HCT116 (cell line): Measurements from ENCODE around the gene ATG16L2. TPM values are rescaled to one million over a fixed set of nuclear protein-coding genes. Genes with fewer than 3 reads are reported as not detected.

Experiments used
- ATAC-seq: fragments of 200-7000 bp; cut with Tn5 transposase; 2 replicates; pipeline ENCODE4 v1.9.1; 2020; ENCODE audit warnings: mild to moderate bottlenecking, moderate library complexity
- BruUV-seq: library from RNA; stranded (reverse); fragments of 400-500 nt; replicated peaks from 2 replicates; lab custom pipeline; 2021; lab: Mats Ljungman, UMichigan
- CTCF ChIA-PET: fragments of 300-600 bp; sonication (Branson Sonifier 250); formaldehyde crosslinking; loops from one replicate; lab custom pipeline; 2021; ENCODE audit warnings: antibody characterized with exemption; lab: Charles Lee
- POLR2A ChIA-PET: fragments of 300-600, 350-600 bp; sonication (Branson Sonifier 250); formaldehyde crosslinking; loops from one replicate; lab custom pipeline; 2021; ENCODE audit warnings: antibody characterized with exemption; lab: Charles Lee
- RAD21 ChIA-PET, 2 experiments: fragments of 300-600 bp; sonication (Branson Sonifier 250); formaldehyde crosslinking; loops; one replicate each; lab custom pipeline; 2023; ENCODE audit warnings: low total read pairs in 2 of 2; ENCODE audit not compliant: uncharacterized antibody in 2 of 2, unreplicated experiment in 2 of 2, low non-redundant PET in 1 of 2; lab: Charles Lee
- DNase-seq: peaks from one replicate; pipeline ENCODE4 v3.0.0-alpha.2; 2010; ENCODE audit warnings: low read depth, low spot score
- H2AFZ ChIP-seq: fragments of 200-600 bp; shearing (Covaris generic), sonication (generic); 2 replicates; pipeline ENCODE4 v1.6.1; 2017; ENCODE audit warnings: low read depth, mixed run types, mixed read lengths, antibody characterized with exemption, low read length; ENCODE audit not compliant: poor library complexity, severe bottlenecking
- H3K27ac ChIP-seq: 2 replicates; pipeline ENCODE4 v1.5.1; 2012; ENCODE audit warnings: low read depth, low read length
- H3K27me3 ChIP-seq: fragments of 200-600 bp; sonication (generic); 2 replicates; pipeline ENCODE4 v1.6.1; 2016; ENCODE audit warnings: mixed run types, low read length, mixed read lengths; ENCODE audit not compliant: insufficient read depth
- H3K36me3 ChIP-seq, 2 experiments: fragments of 200-500 bp in 1 of 2; fragments of 200-600 bp in 1 of 2; sonication (Bioruptor generic) in 1 of 2; sonication (generic) in 1 of 2; 2 replicates each; pipeline versions ENCODE4 v1.5.1 to v1.6.1; 2014 to 2016; ENCODE audit warnings: low read length in 2 of 2, inconsistent platforms in 1 of 2, mixed read lengths in 1 of 2, mixed run types in 1 of 2; ENCODE audit not compliant: insufficient read depth in 2 of 2, control insufficient read depth in 1 of 2
- H3K4me1 ChIP-seq, 2 experiments: fragments of 200-600 bp in 1 of 2; sonication (generic) in 1 of 2; 2 replicates each; pipeline versions ENCODE4 v1.5.1 to v1.6.1; 2012 to 2017; ENCODE audit warnings: low read length in 2 of 2, inconsistent platforms in 1 of 2, mild to moderate bottlenecking in 1 of 2, mixed read lengths in 1 of 2, mixed run types in 1 of 2, moderate library complexity in 1 of 2; ENCODE audit not compliant: insufficient read depth in 2 of 2, control insufficient read depth in 1 of 2
- H3K4me2 ChIP-seq: fragments of 200-600 bp; sonication (generic); 2 replicates; pipeline ENCODE4 v1.6.1; 2017; ENCODE audit warnings: mixed run types, low read length, mixed read lengths
- H3K4me3 ChIP-seq, 2 experiments: fragments of 200-600 bp in 1 of 2; sonication (generic) in 1 of 2; replicated peaks in 1 of 2; 2 replicates each; pipeline ENCODE4 v1.5.1; 2011 to 2016; ENCODE audit warnings: low read length in 2 of 2, control low read depth in 1 of 2, low read depth in 1 of 2, mild to moderate bottlenecking in 1 of 2, mixed read lengths in 1 of 2, mixed run types in 1 of 2
- H3K79me2 ChIP-seq: fragments of 200-600 bp; sonication (generic); 2 replicates; pipeline ENCODE4 v1.6.1; 2017; ENCODE audit warnings: mild to moderate bottlenecking, mixed run types, low read length, moderate library complexity, mixed read lengths; ENCODE audit not compliant: insufficient read depth
- H3K9ac ChIP-seq: fragments of 200-600 bp; sonication (generic); 2 replicates; pipeline ENCODE4 v1.6.1; 2016; ENCODE audit warnings: low read length, mixed read lengths
- H3K9me2 ChIP-seq: fragments of 200-600 bp; sonication (generic), shearing (Covaris generic); 2 replicates; pipeline ENCODE4 v1.6.1; 2017; ENCODE audit warnings: mixed run types, mild to moderate bottlenecking, moderate library complexity; ENCODE audit not compliant: insufficient read depth
- H3K9me3 ChIP-seq, 2 experiments: fragments of 200-500 bp in 1 of 2; fragments of 200-600 bp in 1 of 2; sonication (Bioruptor generic) in 1 of 2; sonication (generic) in 1 of 2; 2 replicates each; pipeline ENCODE4 v1.6.1; 2014 to 2017; ENCODE audit warnings: low read length in 2 of 2, mixed read lengths in 2 of 2, inconsistent platforms in 1 of 2, low read depth in 1 of 2, mild to moderate bottlenecking in 1 of 2, mixed run types in 1 of 2, moderate library complexity in 1 of 2; ENCODE audit not compliant: control insufficient read depth in 1 of 2, insufficient read depth in 1 of 2
- H4K20me1 ChIP-seq: fragments of 200-600 bp; sonication (generic), shearing (Covaris generic); 2 replicates; pipeline ENCODE4 v1.6.1; 2017; ENCODE audit warnings: mixed run types, mild to moderate bottlenecking, moderate library complexity; ENCODE audit not compliant: insufficient read depth
- CBX3 ChIP-seq: IDR thresholded peaks from 2 replicates; pipeline ENCODE4 v1.6.1; 2012; ENCODE audit warnings: low read depth
- CEBPB ChIP-seq: IDR thresholded peaks from 2 replicates; pipeline ENCODE4 v1.6.1; 2012; ENCODE audit warnings: low read depth
- FOSL1 ChIP-seq: IDR thresholded peaks from 2 replicates; pipeline ENCODE4 v1.6.1; 2012; ENCODE audit warnings: low read depth
- RAD21 ChIP-seq: IDR thresholded peaks from 2 replicates; pipeline ENCODE4 v1.6.1; 2012; ENCODE audit warnings: low read depth, mild to moderate bottlenecking
- TCF7L2 ChIP-seq: IDR thresholded peaks from 2 replicates; pipeline ENCODE4 v1.7.0; 2011; ENCODE audit warnings: borderline replicate concordance, inconsistent platforms; ENCODE audit not compliant: insufficient read depth, insufficient read length; ENCODE audit errors: extremely low read depth
- intact Hi-C: fragments of 100-400 bp; cut with micrococcal nuclease; formaldehyde crosslinking; loops from 2 replicates; pipeline ENCODE4 v1.10.0; 2022
- total RNA-seq: library from RNA; stranded (reverse); gene quantifications from one replicate; pipeline ENCODE4 v1.2.1, GENCODE V29; 2021; ENCODE audit not compliant: unreplicated experiment
- TF ChIP-seq, protein P1 (sequence below): IDR thresholded peaks from 2 replicates; pipeline ENCODE4 v1.6.1; 2012
- TF ChIP-seq, protein P2 (sequence below), 3 experiments: fragments of 200-600 bp in 1 of 3; sonication (generic) in 1 of 3; IDR thresholded peaks in 2 of 3; conservative IDR thresholded peaks in 1 of 3; 2 replicates each; pipeline ENCODE4 v1.5.1; 2012 to 2017; ENCODE audit warnings: low read depth in 2 of 3, low read length in 2 of 3, antibody characterized with exemption in 1 of 3, borderline replicate concordance in 1 of 3, control low read depth in 1 of 3, mild to moderate bottlenecking in 1 of 3, mixed read lengths in 1 of 3, mixed run types in 1 of 3, moderate library complexity in 1 of 3; ENCODE audit not compliant: insufficient read depth in 1 of 3
- TF ChIP-seq, protein P3 (sequence below): IDR thresholded peaks from 2 replicates; pipeline ENCODE4 v1.6.1; 2012; ENCODE audit warnings: low read depth

The ATG16L2 gene
- total RNA-seq, 1 experiment from 2014 or later, result 15.2 TPM

DNA sequence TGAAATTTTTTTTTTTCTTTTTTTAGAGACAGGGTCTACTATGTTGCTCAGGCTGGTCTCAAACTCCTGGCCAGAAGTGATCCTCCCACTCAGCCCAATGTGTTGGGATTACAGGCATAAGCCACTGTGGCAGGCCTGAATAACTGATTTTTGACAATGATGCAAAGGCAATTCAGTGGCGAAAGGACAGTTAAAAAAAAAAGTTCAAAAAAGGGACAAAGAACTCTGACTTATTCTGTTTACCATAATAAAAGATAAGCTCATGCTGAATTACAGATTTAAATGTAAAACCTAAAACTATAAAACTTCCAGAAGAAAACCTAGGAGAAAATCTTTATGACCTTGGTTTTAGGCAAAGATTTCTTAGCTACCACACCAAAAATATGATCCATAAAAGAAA, 48.9 kb downstream of the ATG16L2 start:
- ChIA-PET POLR2A (interaction anchor here (0.7 kb wide), 1 partner anchor 11 kb away, joined by 3 read pairs; no protein-coding TSS in a partner anchor), RAD21 (no interaction called here), CTCF (no interaction called here)
- Histone ChIP-seq H3K4me2 (no peak overlapping the region), H3K9me2 (no peaks in the 10 kb centered on the region), H3K36me3 (no peaks in the 10 kb centered on the region), H3K4me1 (no peaks in the 10 kb centered on the region), H3K27ac (no peak overlapping the region), H3K79me2 (no peaks in the 10 kb centered on the region), H4K20me1 (no peaks in the 10 kb centered on the region), H2AFZ (no peak overlapping the region), H3K9me3 (no peaks in the 10 kb centered on the region), H3K27me3 (no peaks in the 10 kb centered on the region), H3K4me3 (no peak overlapping the region), H3K9ac (no peak overlapping the region)
- BruUV-seq, result no TSS peak
- intact Hi-C loops, result no loop called here
- ATAC-seq (no peak), DNase-seq (no peak)
- TF ChIP-seq RAD21 (no peak), CBX3 (no peak)
- TF ChIP-seq, protein P1, sequence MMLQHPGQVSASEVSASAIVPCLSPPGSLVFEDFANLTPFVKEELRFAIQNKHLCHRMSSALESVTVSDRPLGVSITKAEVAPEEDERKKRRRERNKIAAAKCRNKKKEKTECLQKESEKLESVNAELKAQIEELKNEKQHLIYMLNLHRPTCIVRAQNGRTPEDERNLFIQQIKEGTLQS, result no peak
- TF ChIP-seq, protein P2, sequence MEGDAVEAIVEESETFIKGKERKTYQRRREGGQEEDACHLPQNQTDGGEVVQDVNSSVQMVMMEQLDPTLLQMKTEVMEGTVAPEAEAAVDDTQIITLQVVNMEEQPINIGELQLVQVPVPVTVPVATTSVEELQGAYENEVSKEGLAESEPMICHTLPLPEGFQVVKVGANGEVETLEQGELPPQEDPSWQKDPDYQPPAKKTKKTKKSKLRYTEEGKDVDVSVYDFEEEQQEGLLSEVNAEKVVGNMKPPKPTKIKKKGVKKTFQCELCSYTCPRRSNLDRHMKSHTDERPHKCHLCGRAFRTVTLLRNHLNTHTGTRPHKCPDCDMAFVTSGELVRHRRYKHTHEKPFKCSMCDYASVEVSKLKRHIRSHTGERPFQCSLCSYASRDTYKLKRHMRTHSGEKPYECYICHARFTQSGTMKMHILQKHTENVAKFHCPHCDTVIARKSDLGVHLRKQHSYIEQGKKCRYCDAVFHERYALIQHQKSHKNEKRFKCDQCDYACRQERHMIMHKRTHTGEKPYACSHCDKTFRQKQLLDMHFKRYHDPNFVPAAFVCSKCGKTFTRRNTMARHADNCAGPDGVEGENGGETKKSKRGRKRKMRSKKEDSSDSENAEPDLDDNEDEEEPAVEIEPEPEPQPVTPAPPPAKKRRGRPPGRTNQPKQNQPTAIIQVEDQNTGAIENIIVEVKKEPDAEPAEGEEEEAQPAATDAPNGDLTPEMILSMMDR (IDR thresholded peaks at IDR 0.05 in 2 of 3, conservative IDR thresholded peaks at IDR 0.05 in 1 of 3; ENCODE audit: borderline replicate concordance in 1 of 3, insufficient read depth in 1 of 3, low read depth in 2 of 3, low read length in 2 of 3), result no peak

DNA sequence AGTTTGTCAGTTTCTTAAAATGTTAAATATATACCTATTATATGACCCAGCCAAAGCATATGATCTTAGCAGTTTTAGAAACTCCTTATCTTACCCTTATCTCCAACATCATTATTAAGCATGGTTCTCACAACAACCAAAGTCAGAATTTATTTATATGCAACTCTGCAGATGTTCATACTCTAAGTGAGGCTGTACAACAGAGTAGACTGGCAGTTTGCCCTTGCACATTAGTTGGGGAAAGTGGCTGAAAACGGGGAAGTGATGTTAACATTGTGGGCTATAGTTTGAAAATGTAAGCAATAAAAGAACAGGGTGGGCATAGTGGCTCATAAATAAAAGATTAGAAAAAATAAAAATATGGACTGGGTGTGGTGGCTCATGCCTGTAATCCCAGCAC, 49.7 kb downstream of the ATG16L2 start:
- intact Hi-C loops, result no loop called here
- ChIA-PET RAD21 (no interaction called here), POLR2A (no interaction called here), CTCF (no interaction called here)
- Histone ChIP-seq H3K9me2 (no peaks in the 10 kb centered on the region), H3K36me3 (no peaks in the 10 kb centered on the region), H3K4me3 (no peak overlapping the region), H4K20me1 (no peaks in the 10 kb centered on the region), H3K27ac (no peak overlapping the region), H3K9ac (no peak overlapping the region), H3K79me2 (no peaks in the 10 kb centered on the region), H3K4me2 (no peak overlapping the region), H3K27me3 (no peaks in the 10 kb centered on the region), H3K9me3 (no peaks in the 10 kb centered on the region), H3K4me1 (no peaks in the 10 kb centered on the region), H2AFZ (no peak overlapping the region)
- TF ChIP-seq, protein P2 (IDR thresholded peaks at IDR 0.05 in 2 of 3, conservative IDR thresholded peaks at IDR 0.05 in 1 of 3; ENCODE audit: borderline replicate concordance in 1 of 3, insufficient read depth in 1 of 3, low read depth in 2 of 3, low read length in 2 of 3), result no peak
- TF ChIP-seq TCF7L2 (no peak), CEBPB (no peak), FOSL1 (no peak)
- TF ChIP-seq, protein P3, sequence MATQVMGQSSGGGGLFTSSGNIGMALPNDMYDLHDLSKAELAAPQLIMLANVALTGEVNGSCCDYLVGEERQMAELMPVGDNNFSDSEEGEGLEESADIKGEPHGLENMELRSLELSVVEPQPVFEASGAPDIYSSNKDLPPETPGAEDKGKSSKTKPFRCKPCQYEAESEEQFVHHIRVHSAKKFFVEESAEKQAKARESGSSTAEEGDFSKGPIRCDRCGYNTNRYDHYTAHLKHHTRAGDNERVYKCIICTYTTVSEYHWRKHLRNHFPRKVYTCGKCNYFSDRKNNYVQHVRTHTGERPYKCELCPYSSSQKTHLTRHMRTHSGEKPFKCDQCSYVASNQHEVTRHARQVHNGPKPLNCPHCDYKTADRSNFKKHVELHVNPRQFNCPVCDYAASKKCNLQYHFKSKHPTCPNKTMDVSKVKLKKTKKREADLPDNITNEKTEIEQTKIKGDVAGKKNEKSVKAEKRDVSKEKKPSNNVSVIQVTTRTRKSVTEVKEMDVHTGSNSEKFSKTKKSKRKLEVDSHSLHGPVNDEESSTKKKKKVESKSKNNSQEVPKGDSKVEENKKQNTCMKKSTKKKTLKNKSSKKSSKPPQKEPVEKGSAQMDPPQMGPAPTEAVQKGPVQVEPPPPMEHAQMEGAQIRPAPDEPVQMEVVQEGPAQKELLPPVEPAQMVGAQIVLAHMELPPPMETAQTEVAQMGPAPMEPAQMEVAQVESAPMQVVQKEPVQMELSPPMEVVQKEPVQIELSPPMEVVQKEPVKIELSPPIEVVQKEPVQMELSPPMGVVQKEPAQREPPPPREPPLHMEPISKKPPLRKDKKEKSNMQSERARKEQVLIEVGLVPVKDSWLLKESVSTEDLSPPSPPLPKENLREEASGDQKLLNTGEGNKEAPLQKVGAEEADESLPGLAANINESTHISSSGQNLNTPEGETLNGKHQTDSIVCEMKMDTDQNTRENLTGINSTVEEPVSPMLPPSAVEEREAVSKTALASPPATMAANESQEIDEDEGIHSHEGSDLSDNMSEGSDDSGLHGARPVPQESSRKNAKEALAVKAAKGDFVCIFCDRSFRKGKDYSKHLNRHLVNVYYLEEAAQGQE, result no peak
- ATAC-seq (no peak), DNase-seq (no peak)
- no TSS peak for BruUV-seq
